ENCODE data around the gene MAP2K5. TPM values are rescaled to one million over a fixed set of nuclear protein-coding genes. Genes with fewer than 3 reads are reported as not detected.

MAP2K5 gene
- total RNA-seq, 1 donor from 2014 or later, result 2.9 TPM

GRCh38 chr15:67700023-67700422, 157.5 kb downstream of the MAP2K5 start:
- DNase-seq (ENCODE audit: low read depth) (no peak), FAIRE-seq (no peak)
- no peaks in the 10 kb centered on the region for H3K27me3 ChIP-seq (ENCODE audit: control insufficient read depth, insufficient read depth, low read length)
- no peak overlapping the region for H3K4me3 ChIP-seq (ENCODE audit: low read depth, low read length)
- no peak for TF ChIP-seq CTCF (IDR thresholded peaks at IDR 0.05; ENCODE audit: insufficient read depth, low read length, severe bottlenecking)
- no peaks in the 10 kb centered on the region for H3K36me3 ChIP-seq (ENCODE audit: control insufficient read depth, insufficient read depth, low read length)

- Histone ChIP-seq H3K36me3 (ENCODE audit: control insufficient read depth, insufficient read depth, low read length) (no peaks in the 10 kb centered on the region), H3K4me3 (ENCODE audit: low read depth, low read length) (no peak overlapping the region), H3K27me3 (ENCODE audit: control insufficient read depth, insufficient read depth, low read length) (no peaks in the 10 kb centered on the region)
- DNase-seq (ENCODE audit: low read depth) (no peak), FAIRE-seq (no peak)
- TF ChIP-seq CTCF (IDR thresholded peaks at IDR 0.05; ENCODE audit: insufficient read depth, low read length, severe bottlenecking), result no peak
These were observed 159.2 kb downstream of the MAP2K5 start for GRCh38 chr15:67701669-67702068.

- FAIRE-seq, result no peak
- Histone ChIP-seq H3K4me3 (ENCODE audit: low read depth, low read length) (no peak overlapping the region), H3K27me3 (ENCODE audit: control insufficient read depth, insufficient read depth, low read length) (no peaks in the 10 kb centered on the region), H3K36me3 (ENCODE audit: control insufficient read depth, insufficient read depth, low read length) (no peaks in the 10 kb centered on the region)
- DNase-seq (ENCODE audit: low read depth), result no peak
- TF ChIP-seq CTCF (IDR thresholded peaks at IDR 0.05; ENCODE audit: insufficient read depth, low read length, severe bottlenecking), result no peak
These were observed 165.2 kb downstream of the MAP2K5 start for GRCh38 chr15:67707520-67708283.

GRCh38 chr15:67708500-67708899, 166.0 kb downstream of the MAP2K5 start:
- H3K27me3 ChIP-seq (ENCODE audit: control insufficient read depth, insufficient read depth, low read length), result no peaks in the 10 kb centered on the region
- FAIRE-seq (no peak), DNase-seq (ENCODE audit: low read depth) (no peak)
- H3K4me3 ChIP-seq (ENCODE audit: low read depth, low read length), result no peak overlapping the region
- no peaks in the 10 kb centered on the region for H3K36me3 ChIP-seq (ENCODE audit: control insufficient read depth, insufficient read depth, low read length)
- TF ChIP-seq CTCF (IDR thresholded peaks at IDR 0.05; ENCODE audit: insufficient read depth, low read length, severe bottlenecking), result no peak

- no peak for DNase-seq (ENCODE audit: low read depth)
- peak; percentile 88 for FAIRE-seq
- no peaks in the 10 kb centered on the region for H3K36me3 ChIP-seq (ENCODE audit: control insufficient read depth, insufficient read depth, low read length)
- no peaks in the 10 kb centered on the region for H3K27me3 ChIP-seq (ENCODE audit: control insufficient read depth, insufficient read depth, low read length)
- no peak for TF ChIP-seq CTCF (IDR thresholded peaks at IDR 0.05; ENCODE audit: insufficient read depth, low read length, severe bottlenecking)
- no peak overlapping the region for H3K4me3 ChIP-seq (ENCODE audit: low read depth, low read length)
These were observed 172.7 kb downstream of the MAP2K5 start for GRCh38 chr15:67715170-67715569.

GRCh38 chr15:67716171-67716570, 173.7 kb downstream of the MAP2K5 start:
- H3K27me3 ChIP-seq (ENCODE audit: control insufficient read depth, insufficient read depth, low read length), result no peaks in the 10 kb centered on the region
- DNase-seq (ENCODE audit: low read depth), result no peak
- FAIRE-seq, result no peak
- TF ChIP-seq CTCF (IDR thresholded peaks at IDR 0.05; ENCODE audit: insufficient read depth, low read length, severe bottlenecking), result no peak
- no peaks in the 10 kb centered on the region for H3K36me3 ChIP-seq (ENCODE audit: control insufficient read depth, insufficient read depth, low read length)
- H3K4me3 ChIP-seq (ENCODE audit: low read depth, low read length), result no peak overlapping the region

Data from bronchial epithelial cell (primary cell).